Measurements from ENCODE around the gene SPPL3.

Gene SPPL3

GRCh38 chr12:120903412-120904196 lies 554 bp downstream of the SPPL3 start (continued):
- TF ChIP-seq MEIS1 (CRISPR knock-in tag; IDR thresholded peaks at IDR 0.05; ENCODE audit: borderline replicate concordance) (no peak), ZFP69B (tag by site-specific recombination; IDR thresholded peaks at IDR 0.05) (no peak), ZBTB11 (tag by site-specific recombination; conservative IDR thresholded peaks at IDR 0.05; ENCODE audit: low read depth) (peak; percentile 55), PRDM6 (tag by site-specific recombination; IDR thresholded peaks at IDR 0.05) (no peak), INSM2 (tag by site-specific recombination; IDR thresholded peaks at IDR 0.05) (no peak), ZNF169 (tag by site-specific recombination; IDR thresholded peaks at IDR 0.05) (no peak), ZSCAN4 (tag by site-specific recombination; IDR thresholded peaks at IDR 0.05) (no peak), ZNF148 (tag by site-specific recombination; IDR thresholded peaks at IDR 0.05; ENCODE audit: borderline replicate concordance) (no peak), ZNF660 (tag by site-specific recombination; IDR thresholded peaks at IDR 0.05) (no peak), ZBTB49 (tag by site-specific recombination; IDR thresholded peaks at IDR 0.05; ENCODE audit: low read depth) (no peak), REST (tag by site-specific recombination; IDR thresholded peaks at IDR 0.05) (no peak), ZNF513 (tag by site-specific recombination; IDR thresholded peaks at IDR 0.05) (no peak)

Data from HEK293 (cell line).